ENCODE results near the gene GRM4. TPM values are rescaled to one million over a fixed set of nuclear protein-coding genes. Genes with fewer than 3 reads are reported as not detected.

Gene GRM4
- total RNA-seq, 1 experiment from 2014 or later, result 5.6 TPM

DNA sequence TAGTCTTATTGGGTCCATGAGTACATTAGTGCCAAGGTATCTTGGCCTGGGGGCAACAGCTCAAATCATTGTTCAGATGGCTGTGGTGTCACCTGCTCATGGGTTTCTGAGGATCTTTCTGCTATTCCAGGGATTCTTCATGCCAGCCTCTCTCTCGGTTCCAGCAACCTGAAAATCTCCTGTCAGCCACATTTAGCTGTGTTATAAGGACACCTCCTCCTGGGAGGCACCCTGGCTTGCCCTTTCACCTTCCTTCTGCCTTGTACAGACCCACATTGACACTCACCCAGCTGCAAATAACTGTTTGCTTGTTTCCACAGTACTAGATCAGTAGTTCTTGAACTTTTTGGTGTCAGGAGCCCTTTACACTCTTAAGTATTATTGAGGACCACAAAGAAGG lies 159.9 kb downstream of the GRM4 start:
- no peak overlapping the region for H4K91ac ChIP-seq (ENCODE audit: insufficient read length, low read depth, low read length)
- H3K56ac ChIP-seq (ENCODE audit: insufficient read length, low read depth, low read length), result no peak overlapping the region
- H4K8ac ChIP-seq (replicated peaks; ENCODE audit: insufficient read length, low read depth, low read length), result no peak overlapping the region
- no peak overlapping the region for H3T11ph ChIP-seq (ENCODE audit: low read length)
- H3K27ac Mint-ChIP-seq, result no peak overlapping the region; a peak in 1 of 7 replicates
- H3K9ac ChIP-seq (ENCODE audit: extremely low read depth, insufficient read length, low read length), result no peak overlapping the region
- H3K79me2 ChIP-seq (ENCODE audit: insufficient read depth, low read length), result no peaks in the 10 kb centered on the region
- H2BK120ac ChIP-seq (ENCODE audit: low read depth, low read length, poor library complexity, severe bottlenecking), result no peak overlapping the region
- no peaks in the 10 kb centered on the region for H3K27me3 ChIP-seq (ENCODE audit: insufficient read depth, low read length)
- H2BK20ac ChIP-seq (ENCODE audit: low read depth, low read length, poor library complexity, severe bottlenecking), result no peak overlapping the region
- no peak overlapping the region for H3K4me2 ChIP-seq (ENCODE audit: insufficient read depth, insufficient read length, low read length)
- H3K9me3 ChIP-seq (ENCODE audit: control insufficient read depth, low read depth, low read length), result no peaks in the 10 kb centered on the region
- peaks cover 50% of the 10 kb centered on the region for H3K27me3 Mint-ChIP-seq (ENCODE audit: low read depth)
- H2BK15ac ChIP-seq (ENCODE audit: low read depth, low read length), result no peak overlapping the region
- peak; percentile 4 for DNase-seq
- H3K36me3 Mint-ChIP-seq (ENCODE audit: insufficient read depth in 1 of 3, low read depth in 3 of 3), result peaks cover 0 to 4% (median 0%) of the 10 kb centered on the region in 3 experiments; a peak in 2 of 7 replicates
- H3K9me3 Mint-ChIP-seq, result peaks cover 0 to 4% of the 10 kb centered on the region in 2 experiments; a peak in 2 of 5 replicates
- H4K20me1 ChIP-seq (ENCODE audit: control insufficient read depth, insufficient read depth, insufficient read length), result no peaks in the 10 kb centered on the region
- TF ChIP-seq CTCF (conservative IDR thresholded peaks at IDR 0.05), result no peak
- H3K4me3 Mint-ChIP-seq, result no peak overlapping the region
- no peak overlapping the region for H2BK12ac ChIP-seq (ENCODE audit: insufficient read length, low read depth, low read length)
- no peak overlapping the region for H3K4ac ChIP-seq (ENCODE audit: low read depth, low read length)
- H3K23ac ChIP-seq (ENCODE audit: insufficient read length, low read depth, low read length), result no peak overlapping the region
- no peaks in the 10 kb centered on the region for H3K79me1 ChIP-seq (ENCODE audit: insufficient read depth, low read depth, low read length, poor library complexity, severe bottlenecking)
- H3K4me1 Mint-ChIP-seq, result peaks cover 18 to 21% of the 10 kb centered on the region in 2 experiments
- WGBS (ENCODE audit: extremely low coverage, insufficient read length, low lambda C conversion rate), result no CpG with 5 or more reads among the region's 1 CpG
- H3K4me1 ChIP-seq (ENCODE audit: insufficient read depth, low read length), result no peaks in the 10 kb centered on the region; the same call in 1 of the 2 replicates
- no peak overlapping the region for H3K14ac ChIP-seq (ENCODE audit: insufficient read depth, low read length)
- H2AK5ac ChIP-seq (ENCODE audit: insufficient read length, low read length), result no peak overlapping the region
- H3K18ac ChIP-seq (ENCODE audit: insufficient read length, low read depth, low read length), result no peak overlapping the region
- no peak overlapping the region for H3K27ac ChIP-seq (ENCODE audit: insufficient read length, low read depth, low read length)
- H2BK5ac ChIP-seq (ENCODE audit: insufficient read length, low read length), result no peak overlapping the region
- H4K5ac ChIP-seq (ENCODE audit: insufficient read length, low read depth, low read length), result no peak overlapping the region
- H2AFZ ChIP-seq (ENCODE audit: low read length), result no peak overlapping the region
- H3K23me2 ChIP-seq (ENCODE audit: insufficient read length, low read depth, low read length, poor library complexity, severe bottlenecking), result no peaks in the 10 kb centered on the region

All from H9 (cell line).